WTC11 (cell line): ENCODE data around the gene SH3D19. TPM values are rescaled to one million over a fixed set of nuclear protein-coding genes. Genes with fewer than 3 reads are reported as not detected.

Experiments
- ATAC-seq: fragments of 200-7000 bp; cut with Tn5 transposase; 2 replicates; pipeline ENCODE4 v1.10.0; 2021; ENCODE audit warnings: mild to moderate bottlenecking, moderate library complexity
- CTCF ChIA-PET: fragments of 300-600 bp; sonication (Branson Sonifier 250); formaldehyde crosslinking; loops from one replicate; lab custom pipeline; 2021; ENCODE audit warnings: antibody characterized with exemption; lab: Charles Lee
- POLR2A ChIA-PET: fragments of 350-600 bp; sonication (Branson Sonifier 250); formaldehyde crosslinking; loops from one replicate; lab custom pipeline; 2021; ENCODE audit warnings: antibody characterized with exemption; lab: Charles Lee
- DNase-seq: peaks from one replicate; pipeline ENCODE4 v3.0.0; 2021; ENCODE audit warnings: low spot score
- H3K27ac Mint-ChIP-seq: 2 replicates; pipeline ENCODE4 v1.8.0; 2021; ENCODE audit warnings: mixed read lengths
- H3K27me3 Mint-ChIP-seq: 2 replicates; pipeline ENCODE4 v1.8.0; 2021; ENCODE audit warnings: low read depth, mild to moderate bottlenecking, moderate library complexity, mixed read lengths
- H3K36me3 Mint-ChIP-seq: 2 replicates; pipeline ENCODE4 v1.8.0; 2021; ENCODE audit warnings: mixed read lengths
- H3K4me1 Mint-ChIP-seq: 2 replicates; pipeline ENCODE4 v1.8.0; 2022; ENCODE audit warnings: mixed read lengths
- H3K4me3 Mint-ChIP-seq: 2 replicates; pipeline ENCODE4 v1.8.0; 2021; ENCODE audit warnings: mild to moderate bottlenecking, moderate library complexity, mixed read lengths
- H3K9me3 Mint-ChIP-seq: 2 replicates; pipeline ENCODE4 v1.8.0; 2021; ENCODE audit warnings: mixed read lengths
- ATF2 ChIP-seq: sonication (generic); formaldehyde crosslinking; IDR thresholded peaks from 2 replicates; pipeline ENCODE4 v1.8.1; 2022; ENCODE audit warnings: low read depth, missing genetic modification reagents, borderline replicate concordance
- ATF3 ChIP-seq: sonication (generic); formaldehyde crosslinking; conservative IDR thresholded peaks from 2 replicates; pipeline ENCODE4 v1.8.1; 2022; ENCODE audit warnings: mild to moderate bottlenecking, missing genetic modification reagents
- CBFB ChIP-seq: sonication (generic); formaldehyde crosslinking; IDR thresholded peaks from 2 replicates; pipeline ENCODE4 v1.8.1; 2022; ENCODE audit warnings: mild to moderate bottlenecking, low read depth, missing genetic modification reagents
- CDX4 ChIP-seq: fragments of 250-450 bp; sonication (Bioruptor Pico); IDR thresholded peaks from 2 replicates; pipeline ENCODE4 v1.9.0; 2021; ENCODE audit warnings: moderate library complexity, mild to moderate bottlenecking, inconsistent platforms, borderline replicate concordance
- CREB1 ChIP-seq: sonication (generic); formaldehyde crosslinking; IDR thresholded peaks from 2 replicates; pipeline ENCODE4 v1.8.0; 2023; ENCODE audit warnings: mild to moderate bottlenecking, missing genetic modification reagents
- ETV6 ChIP-seq: sonication (generic); formaldehyde crosslinking; IDR thresholded peaks from 2 replicates; pipeline ENCODE4 v1.8.1; 2022; ENCODE audit warnings: mild to moderate bottlenecking, missing genetic modification reagents
- FOXJ3 ChIP-seq: sonication (generic); formaldehyde crosslinking; IDR thresholded peaks from 2 replicates; pipeline ENCODE4 v1.9.0; 2021; ENCODE audit warnings: missing genetic modification reagents, mild to moderate bottlenecking, borderline replicate concordance
- FOXP1 ChIP-seq: sonication (generic); formaldehyde crosslinking; IDR thresholded peaks from 2 replicates; pipeline ENCODE4 v1.8.0; 2022; ENCODE audit warnings: missing genetic modification reagents, mild to moderate bottlenecking, moderate library complexity, borderline replicate concordance
- HMGA2 ChIP-seq: fragments of 250-450 bp; sonication (Bioruptor Pico); IDR thresholded peaks from 2 replicates; pipeline ENCODE4 v1.4.0; 2021; ENCODE audit warnings: mild to moderate bottlenecking, moderate library complexity
- MXD4 ChIP-seq: fragments of 250-450 bp; sonication (Bioruptor Pico); IDR thresholded peaks from 2 replicates; pipeline ENCODE4 v1.8.0; 2021; ENCODE audit warnings: mild to moderate bottlenecking, moderate library complexity, borderline replicate concordance
- NFYB ChIP-seq: sonication (generic); formaldehyde crosslinking; conservative IDR thresholded peaks from 2 replicates; pipeline ENCODE4 v1.8.0; 2022; ENCODE audit warnings: low read depth, missing genetic modification reagents
- PREB ChIP-seq: sonication (generic); formaldehyde crosslinking; IDR thresholded peaks from 2 replicates; pipeline ENCODE4 v1.8.1; 2022; ENCODE audit warnings: mild to moderate bottlenecking, missing genetic modification reagents, moderate library complexity, borderline replicate concordance
- SMAD3 ChIP-seq: sonication (generic); formaldehyde crosslinking; IDR thresholded peaks from 2 replicates; pipeline ENCODE4 v1.8.0; 2022; ENCODE audit warnings: missing genetic modification reagents, mild to moderate bottlenecking, borderline replicate concordance
- ZMAT4 ChIP-seq: fragments of 250-450 bp; sonication (Bioruptor Pico); IDR thresholded peaks from 2 replicates; pipeline ENCODE4 v1.9.0; 2021; ENCODE audit warnings: mild to moderate bottlenecking
- ZNF121 ChIP-seq: sonication (generic); formaldehyde crosslinking; IDR thresholded peaks from 2 replicates; pipeline ENCODE4 v1.8.0; 2023; ENCODE audit warnings: missing genetic modification reagents
- ZNF138 ChIP-seq: sonication (generic); formaldehyde crosslinking; conservative IDR thresholded peaks from 2 replicates; pipeline ENCODE4 v1.8.1; 2022; ENCODE audit warnings: mild to moderate bottlenecking, moderate library complexity, missing genetic modification reagents
- ZNF396 ChIP-seq: fragments of 250-450 bp; sonication (Bioruptor Pico); IDR thresholded peaks from 2 replicates; pipeline ENCODE4 v1.8.0; 2021; ENCODE audit warnings: mild to moderate bottlenecking, moderate library complexity, borderline replicate concordance
- ZNF416 ChIP-seq: fragments of 250-450 bp; sonication (Bioruptor Pico); IDR thresholded peaks from 2 replicates; pipeline ENCODE4 v1.9.0; 2021; ENCODE audit warnings: mild to moderate bottlenecking, inconsistent platforms
- ZNF532 ChIP-seq: fragments of 250-450 bp; sonication (Bioruptor Pico); IDR thresholded peaks from 2 replicates; pipeline ENCODE4 v1.9.0; 2021; ENCODE audit warnings: mild to moderate bottlenecking, borderline replicate concordance
- ZSCAN18 ChIP-seq: fragments of 250-450 bp; sonication (Bioruptor Pico); IDR thresholded peaks from 2 replicates; pipeline ENCODE4 v2.1.2; 2022; ENCODE audit warnings: mild to moderate bottlenecking, moderate library complexity
- total RNA-seq: library from RNA; stranded (reverse); gene quantifications from 3 replicates; pipeline ENCODE4 v1.2.3, GENCODE V29; 2021

SH3D19 gene
- total RNA-seq, 1 experiment from 2014 or later = 41.6 TPM

- TF ChIP-seq ZMAT4 (no peak), ATF3 (CRISPR knock-in tag) (no peak), ATF2 (CRISPR knock-in tag) (no peak), NFYB (CRISPR knock-in tag) (no peak)
Observed at GRCh38 chr4:151227731-151228130, 97.7 kb downstream of the SH3D19 start (continued).

- ATAC-seq = no peak
- CTCF ChIA-PET = interaction anchor here (1.0 to 1.3 kb wide), 2 partner anchors 50 to 110 kb away, joined by 3 to 5 read pairs; partner anchors contain the start of gene PRSS48
Observed at GRCh38 chr4:151227172-151227571, 98.2 kb downstream of the SH3D19 start.

More at GRCh38 chr4:151227172-151227571, 98.2 kb downstream of the SH3D19 start:
- Mint-ChIP-seq H3K9me3 (peaks cover 8% of the 10 kb centered on the region; the same call in 1 of the 2 replicates), H3K27ac (0 out of 2 replicates have a peak overlapping the region, but pooled peaks have one; percentile 46), H3K27me3 (no peaks in the 10 kb centered on the region), H3K36me3 (peaks cover 11% of the 10 kb centered on the region), H3K4me3 (no peak overlapping the region), H3K4me1 (peaks cover 17% of the 10 kb centered on the region)
- no peak for TF ChIP-seq ZNF532 (CRISPR knock-in tag)
- no peak for TF ChIP-seq CDX4 (CRISPR knock-in tag)
- no peak for TF ChIP-seq FOXP1
- TF ChIP-seq ZNF396 = no peak
- no peak for TF ChIP-seq SMAD3 (CRISPR knock-in tag)
- TF ChIP-seq CBFB (CRISPR knock-in tag) = no peak
- TF ChIP-seq ZSCAN18 (CRISPR knock-in tag) = no peak
- TF ChIP-seq ZNF138 (CRISPR knock-in tag) = no peak
- TF ChIP-seq ZNF121 (CRISPR knock-in tag) = no peak
- no peak for TF ChIP-seq PREB (CRISPR knock-in tag)
- no peak for TF ChIP-seq FOXJ3 (CRISPR knock-in tag)
- no peak for TF ChIP-seq HMGA2 (CRISPR knock-in tag)
- no peak for TF ChIP-seq ETV6
- TF ChIP-seq CREB1 (CRISPR knock-in tag) = no peak
- no peak for TF ChIP-seq ZNF416 (CRISPR knock-in tag)
- no peak for TF ChIP-seq ATF2 (CRISPR knock-in tag)
- no peak for TF ChIP-seq MXD4 (CRISPR knock-in tag)
- POLR2A ChIA-PET = interaction anchor here (0.7 kb wide), 1 partner anchor 15 kb away, joined by 3 read pairs; no protein-coding TSS in a partner anchor
- DNase-seq = no peak
